ENCODE results near the gene TNFRSF19.
A peak's percentile ranks its signal among the peaks of the same experiment; 100 is the strongest.
"Not testable (repeated sequence)": the region's sequence is repeated elsewhere in the genome, so short reads cannot be mapped to it uniquely, and the experiment has no call there.

Gene TNFRSF19

DNA sequence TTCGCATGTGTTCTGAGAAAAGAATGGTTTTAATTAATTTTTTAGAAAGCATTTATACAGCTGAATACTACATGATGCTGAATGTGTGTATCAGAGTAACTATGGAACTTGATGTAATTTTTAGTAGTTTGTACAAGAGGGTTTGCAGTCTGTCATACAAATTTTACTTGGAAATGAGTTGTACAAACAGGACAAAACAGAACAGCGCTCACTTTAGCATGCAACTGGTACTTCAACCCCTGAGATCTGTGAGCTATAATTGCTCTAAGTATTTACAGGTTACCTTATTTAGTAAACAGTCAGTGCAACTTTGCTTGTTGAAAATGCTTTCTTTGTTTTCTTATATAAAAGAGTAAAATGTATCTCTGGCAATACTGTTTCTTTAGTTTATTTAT, 706 bp downstream of the TNFRSF19 start:
- DNase-seq (ENCODE audit: low read depth in 2 of 2): no peak

DNA sequence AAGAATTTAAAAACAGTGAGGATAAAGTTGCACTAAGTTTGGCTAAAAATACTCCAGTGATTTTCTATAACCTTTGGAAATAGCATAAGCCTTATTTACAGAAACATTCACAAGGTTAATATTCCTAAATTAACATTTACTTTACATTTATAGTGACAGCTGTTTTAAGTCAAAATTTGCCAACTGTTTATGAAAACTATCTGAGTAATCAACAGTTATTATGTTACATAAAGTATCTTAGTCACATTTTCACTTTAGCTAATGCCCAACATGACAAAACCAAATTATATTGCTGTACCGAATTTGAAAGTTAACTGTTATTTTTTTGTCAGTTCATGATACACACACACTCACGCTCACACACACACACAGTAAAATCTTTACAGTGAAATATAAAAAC, 1.2 kb downstream of the TNFRSF19 start:
- DNase-seq (ENCODE audit: low read depth in 2 of 2): no peak

DNA sequence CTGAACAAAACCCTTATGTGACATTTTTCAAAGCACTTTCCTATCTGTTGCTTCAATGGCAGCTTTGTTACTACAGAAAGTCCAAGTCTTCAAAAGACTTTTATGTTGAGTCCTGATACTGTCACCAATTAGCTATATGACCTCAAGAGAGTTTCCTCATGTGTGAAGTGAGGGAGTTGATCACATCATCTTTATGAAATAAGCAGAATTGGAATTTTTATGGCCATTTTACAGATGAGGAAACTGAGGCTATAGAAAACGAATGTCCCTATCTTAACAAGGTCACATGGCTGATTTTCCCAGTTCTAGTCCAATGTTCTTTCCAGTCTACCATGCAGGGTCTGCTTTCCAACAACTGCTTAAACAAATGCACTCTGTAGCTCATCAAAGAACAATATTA, 2.6 kb downstream of the TNFRSF19 start:
- no peak for DNase-seq (ENCODE audit: low read depth in 2 of 2)

DNA sequence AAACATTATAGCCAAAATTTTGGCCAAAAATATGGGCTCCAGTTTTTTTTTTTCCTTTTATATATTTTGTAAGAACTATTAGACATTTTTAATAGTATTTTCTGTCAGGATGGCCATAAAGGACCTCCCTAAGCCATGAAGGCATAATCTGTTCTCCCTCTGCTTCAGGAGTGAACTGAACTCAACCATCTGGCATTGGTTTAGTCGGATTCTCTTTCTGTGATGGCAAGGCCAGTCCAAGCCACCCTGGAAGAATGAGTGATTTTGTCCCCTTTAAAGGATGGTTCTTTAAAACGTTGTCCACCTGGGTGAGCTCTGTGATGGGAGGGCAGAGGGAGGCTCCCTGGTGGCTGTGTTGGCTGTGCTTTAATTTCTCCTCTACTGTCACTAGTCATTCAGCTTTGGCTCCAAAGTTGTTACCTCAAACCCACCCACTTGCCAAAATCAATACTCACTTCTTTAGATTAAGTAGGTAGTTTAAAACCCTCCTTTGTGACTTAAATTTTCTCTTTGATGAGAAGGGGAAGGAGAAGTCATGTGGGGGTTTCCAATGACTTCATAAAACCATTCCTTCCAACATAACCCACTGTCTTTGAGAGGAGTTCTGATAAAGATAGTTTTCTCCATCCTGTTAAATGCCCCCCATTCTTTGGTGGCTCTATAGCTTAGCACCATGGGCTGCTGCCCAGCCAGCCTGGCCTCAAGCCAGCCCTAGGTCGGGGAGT, 4.4 kb downstream of the TNFRSF19 start:
- DNase-seq (ENCODE audit: low read depth in 2 of 2): no peak

DNA sequence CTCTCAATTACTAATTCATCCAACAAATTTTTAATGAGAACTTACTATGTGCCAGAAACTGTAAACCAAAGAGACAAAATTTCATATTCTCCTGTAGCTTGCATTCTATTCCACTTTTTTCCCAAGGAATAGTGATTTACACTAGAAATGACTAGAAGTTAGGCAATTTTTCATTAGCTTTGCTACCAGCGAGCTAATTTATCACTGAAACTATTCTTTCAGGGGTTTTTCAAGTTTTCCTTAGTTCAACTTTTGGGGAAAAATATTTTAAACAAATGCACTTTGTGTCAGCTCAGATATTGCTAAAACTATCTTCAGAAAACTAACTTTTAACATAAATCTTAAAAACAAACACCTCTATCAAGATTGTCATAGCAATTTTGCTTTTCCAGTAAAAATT, 5.4 kb downstream of the TNFRSF19 start:
- DNase-seq (ENCODE audit: low read depth in 2 of 2): no peak

DNA sequence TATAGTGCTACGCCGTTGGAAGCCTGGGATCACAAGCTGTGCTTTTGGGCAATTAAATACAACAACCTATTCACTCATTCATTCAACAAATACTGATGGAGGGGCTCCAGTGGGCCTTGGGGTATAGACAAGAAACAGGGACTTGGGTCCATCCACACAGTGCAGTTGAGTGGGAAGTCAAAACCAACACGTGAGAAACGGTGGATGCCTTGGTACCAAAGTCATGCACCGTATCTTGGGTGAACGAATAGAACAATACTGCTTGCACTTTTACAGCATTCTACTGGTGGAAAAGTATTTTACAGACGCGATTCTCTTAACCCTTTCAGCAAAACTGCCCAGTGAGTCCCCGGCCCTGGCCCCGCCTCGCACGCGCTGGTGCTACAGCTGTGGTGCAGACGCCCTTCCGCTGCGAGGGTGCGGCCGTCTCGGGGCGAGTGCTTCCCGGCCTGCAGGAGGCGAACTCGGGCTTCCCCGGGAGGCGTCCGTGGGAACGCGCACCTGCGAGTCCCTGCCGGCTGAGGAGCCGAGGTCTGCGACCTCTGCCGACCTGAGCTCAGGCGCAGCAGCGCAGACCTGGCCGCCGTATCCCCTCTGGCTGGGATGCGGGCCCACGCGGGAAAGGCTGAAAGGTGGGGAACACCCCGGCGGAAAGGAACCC, 8.3 kb downstream of the TNFRSF19 start:
- DNase-seq (ENCODE audit: low read depth in 2 of 2): peak; percentile 53 to 68

DNA sequence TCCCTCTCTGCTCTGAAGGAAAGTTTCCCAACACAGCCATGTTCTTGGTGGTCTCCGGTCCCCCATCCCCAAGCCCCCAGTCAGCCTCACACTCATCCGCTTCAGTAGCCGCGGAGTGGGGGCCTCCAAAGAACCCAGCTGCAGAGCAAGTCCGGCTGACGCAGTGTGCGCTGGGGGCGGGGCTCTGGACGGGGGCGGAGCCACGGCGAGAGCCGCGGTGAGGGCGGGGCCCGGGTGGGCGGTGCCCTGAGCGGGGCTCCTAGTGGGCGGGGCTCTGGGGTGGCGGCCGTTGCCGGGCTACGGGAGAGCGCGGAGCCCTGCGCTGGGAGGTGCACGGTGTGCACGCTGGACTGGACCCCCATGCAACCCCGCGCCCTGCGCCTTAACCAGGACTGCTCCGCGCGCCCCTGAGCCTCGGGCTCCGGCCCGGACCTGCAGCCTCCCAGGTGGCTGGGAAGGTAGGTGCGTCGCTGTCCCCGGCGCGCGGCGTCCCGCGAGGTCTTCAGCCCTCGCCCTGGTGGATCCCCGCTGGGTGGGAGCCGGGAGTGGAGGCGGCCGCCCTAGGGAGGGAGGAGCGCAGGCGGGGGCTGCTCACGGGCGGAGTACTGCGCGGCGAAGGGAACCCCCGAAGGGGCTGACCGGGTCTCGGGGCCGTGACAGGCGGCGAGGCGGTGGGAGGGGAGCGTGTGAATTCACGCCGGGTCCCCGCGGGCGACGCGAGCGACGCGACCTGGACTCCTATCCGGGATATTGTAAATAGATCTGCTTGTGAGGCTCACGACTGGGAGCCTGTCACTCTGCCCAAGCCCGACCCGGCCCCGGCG, 9.1 kb downstream of the TNFRSF19 start:
- peak; percentile 90 to 91 for DNase-seq (ENCODE audit: low read depth in 2 of 2)

DNA sequence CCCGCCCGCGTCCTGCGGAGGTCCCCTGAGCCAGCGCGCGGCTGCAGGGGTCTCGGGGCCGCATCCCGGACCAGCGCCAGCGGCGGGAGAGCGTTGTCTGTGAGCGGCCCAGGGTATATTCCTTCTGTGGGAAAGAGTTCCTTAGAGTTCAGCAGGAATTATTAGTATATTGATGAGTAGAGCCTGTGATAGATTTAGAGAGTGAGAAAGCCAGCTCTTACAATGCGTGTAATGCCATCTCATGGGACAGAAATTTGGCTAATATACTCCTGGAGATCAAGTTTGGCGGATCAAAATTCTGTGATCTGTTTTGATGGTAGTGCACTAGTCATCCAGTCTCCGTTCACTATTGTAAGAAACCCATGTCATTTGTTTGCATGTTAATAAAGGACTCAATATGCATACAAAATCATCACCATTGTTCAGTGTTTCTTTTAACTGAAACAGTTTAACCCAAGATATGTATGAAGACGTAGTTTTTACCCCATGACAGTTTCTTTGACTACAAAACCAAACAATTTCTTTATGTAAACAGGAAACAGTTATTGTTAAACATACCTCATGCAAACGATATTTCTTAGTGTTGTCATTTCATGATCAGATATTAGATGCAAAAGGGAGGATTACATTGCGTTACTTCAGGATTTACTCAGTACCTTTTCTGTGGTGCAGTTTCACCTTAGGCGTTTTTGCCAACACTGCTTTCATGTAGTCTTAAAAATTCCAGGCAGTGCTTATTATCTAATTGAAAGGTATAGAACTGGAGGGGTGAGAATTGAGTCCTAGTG, 9.9 kb downstream of the TNFRSF19 start:
- DNase-seq (ENCODE audit: low read depth in 2 of 2): no peak

DNA sequence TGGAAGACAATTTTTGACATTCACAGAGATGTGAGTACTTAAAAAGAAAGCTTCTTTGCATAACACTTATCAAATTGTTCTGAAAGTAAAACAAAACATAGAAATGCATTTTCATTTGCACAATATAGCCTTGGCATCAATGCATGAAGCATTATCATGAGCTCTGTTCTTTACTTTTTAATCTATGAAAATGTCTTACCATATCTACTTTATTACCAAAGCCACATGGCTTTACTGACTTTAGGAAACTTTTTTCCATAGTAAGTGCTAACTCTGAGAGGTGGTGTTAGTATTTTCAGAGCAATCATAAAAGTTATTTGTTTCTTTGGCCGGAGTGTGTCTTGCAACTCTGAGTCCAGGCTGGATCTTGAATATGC, 10.5 kb downstream of the TNFRSF19 start:
- DNase-seq (ENCODE audit: low read depth in 2 of 2): no peak

DNA sequence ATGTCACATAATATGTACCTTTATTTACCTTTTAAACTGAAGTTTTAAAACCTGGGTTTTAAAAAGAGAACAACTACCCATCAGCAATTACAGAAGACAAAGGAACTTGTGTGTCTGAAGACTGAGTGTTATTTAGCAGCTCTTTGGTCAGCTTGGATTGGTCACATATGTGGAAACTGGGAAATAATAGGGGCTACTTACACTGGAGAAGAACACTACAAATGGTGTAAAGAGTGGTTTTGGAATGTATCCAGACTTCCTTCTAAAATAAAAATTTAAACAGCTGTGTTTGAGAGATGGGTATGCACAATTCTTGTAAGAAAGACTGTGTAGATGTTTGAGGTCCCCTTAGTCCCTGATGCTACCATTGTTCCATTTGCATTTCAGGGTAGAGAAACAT, 13.3 kb downstream of the TNFRSF19 start:
- DNase-seq (ENCODE audit: low read depth in 2 of 2): no peak

DNA sequence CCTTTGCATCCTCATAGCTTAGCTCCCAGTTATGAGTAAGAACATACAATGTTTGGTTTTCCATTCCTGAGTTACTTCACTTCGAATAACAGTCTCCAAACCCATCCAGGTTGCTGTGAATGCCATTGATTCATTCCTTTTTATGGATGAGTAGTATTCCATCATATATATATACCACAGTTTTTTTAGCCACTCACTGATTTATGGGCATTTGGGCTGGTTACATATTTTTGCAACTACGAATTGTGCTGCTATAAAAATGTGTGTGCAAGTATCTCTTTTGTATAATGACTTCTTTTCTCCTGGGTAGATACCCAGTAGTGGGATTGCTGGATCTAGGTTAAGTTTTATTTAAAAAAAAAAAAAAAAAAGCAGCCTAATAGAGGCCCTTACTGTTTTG, 14.1 kb downstream of the TNFRSF19 start:
- DNase-seq (ENCODE audit: low read depth in 2 of 2): no peak

DNA sequence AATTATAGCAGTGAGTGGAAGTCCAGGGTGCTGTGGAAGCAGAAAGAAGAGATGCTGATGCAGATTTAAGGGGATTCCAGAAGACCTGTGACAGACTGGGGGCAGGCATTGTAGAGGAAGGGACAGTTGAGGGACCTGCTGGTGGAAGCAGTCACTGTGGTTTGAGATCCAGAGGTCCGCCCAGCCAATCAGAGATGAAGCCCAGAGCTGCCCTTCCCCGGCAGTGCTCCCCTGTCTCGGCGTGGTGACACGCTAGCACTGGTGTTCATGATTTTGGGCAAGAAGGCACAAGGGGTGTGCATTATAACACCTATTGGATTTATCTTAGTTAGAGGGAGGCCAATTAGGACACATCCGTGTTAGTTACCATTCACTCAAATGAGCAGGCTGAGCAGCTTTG, 16.1 kb downstream of the TNFRSF19 start:
- no peak for DNase-seq (ENCODE audit: low read depth in 2 of 2)

DNA sequence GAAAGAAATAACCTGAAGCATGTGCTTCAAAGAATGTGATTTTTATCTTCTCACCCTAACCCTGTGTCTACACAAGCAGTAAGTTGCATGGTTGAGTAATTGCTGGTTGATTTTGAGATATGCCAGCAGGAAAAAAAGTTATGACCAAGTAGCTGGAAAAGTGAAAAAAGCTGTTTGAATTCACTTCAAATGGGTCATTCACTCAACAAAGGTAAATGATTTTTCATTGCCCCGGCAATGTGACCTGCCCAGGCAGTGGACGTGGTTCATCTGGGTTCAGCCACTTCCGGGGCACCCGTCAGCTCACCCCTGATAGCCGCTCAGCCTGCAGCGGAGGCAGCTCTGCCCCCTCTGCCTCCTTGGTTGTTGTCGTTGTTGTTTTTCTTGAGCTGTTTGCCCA, 18.5 kb downstream of the TNFRSF19 start:
- no peak for DNase-seq (ENCODE audit: low read depth in 2 of 2)

DNA sequence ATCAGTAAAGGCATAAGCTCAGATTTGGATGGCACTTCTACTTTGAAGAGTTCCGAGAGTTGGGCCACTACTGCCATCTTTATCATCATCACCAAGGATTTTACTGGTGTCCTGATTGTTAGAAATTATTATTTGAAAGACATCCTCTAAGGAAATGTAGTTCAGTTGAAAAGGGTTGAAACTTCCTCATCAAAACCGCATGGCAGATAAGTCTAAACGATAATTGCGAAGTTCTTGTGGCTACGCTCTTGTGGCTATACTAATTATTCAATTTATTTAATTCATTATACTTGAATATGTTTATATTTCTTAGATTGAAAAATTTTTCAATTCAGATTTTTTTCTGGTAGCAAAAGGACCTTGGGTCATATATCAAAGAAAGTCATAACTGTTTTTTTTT, 22.4 kb downstream of the TNFRSF19 start:
- no peak for DNase-seq (ENCODE audit: low read depth in 2 of 2)

DNA sequence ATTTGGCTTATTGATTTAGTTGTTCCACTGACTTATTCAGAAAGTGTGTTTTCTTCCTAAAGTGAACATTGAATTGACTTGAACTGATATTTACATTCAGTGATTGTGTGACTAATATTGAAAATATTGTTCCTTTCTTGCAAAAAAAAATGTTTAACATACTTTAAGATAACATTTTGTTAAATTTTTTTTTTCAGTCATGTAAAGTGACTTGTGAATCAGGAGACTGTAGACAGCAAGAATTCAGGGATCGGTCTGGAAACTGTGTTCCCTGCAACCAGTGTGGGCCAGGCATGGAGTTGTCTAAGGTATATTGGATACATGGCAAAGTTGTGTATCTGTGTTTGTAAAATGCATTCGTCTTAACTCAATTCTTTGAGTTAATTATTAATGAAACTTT, 22.9 kb downstream of the TNFRSF19 start:
- no peak for DNase-seq (ENCODE audit: low read depth in 2 of 2)

DNA sequence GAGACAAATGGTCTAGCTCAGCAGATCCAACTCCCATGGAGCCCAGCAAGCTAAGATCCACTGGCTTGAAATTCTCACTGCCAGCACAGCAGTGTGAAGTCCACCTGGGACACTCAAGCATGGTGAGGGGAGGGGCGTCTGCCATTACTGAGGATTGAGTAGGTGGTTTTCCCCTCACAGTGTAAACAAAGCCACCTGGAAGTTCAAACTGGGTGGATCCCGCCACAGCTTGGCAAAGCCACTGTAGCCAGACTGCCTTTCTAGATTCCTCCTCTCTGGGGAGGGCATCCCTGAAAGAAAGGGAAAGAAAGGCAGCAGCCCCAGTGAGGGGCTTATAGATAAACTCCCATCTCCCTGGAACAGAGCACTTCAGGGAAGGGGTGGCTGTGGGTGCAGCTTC, 24.1 kb downstream of the TNFRSF19 start:
- DNase-seq (ENCODE audit: low read depth in 2 of 2): not testable (repeated sequence)

DNA sequence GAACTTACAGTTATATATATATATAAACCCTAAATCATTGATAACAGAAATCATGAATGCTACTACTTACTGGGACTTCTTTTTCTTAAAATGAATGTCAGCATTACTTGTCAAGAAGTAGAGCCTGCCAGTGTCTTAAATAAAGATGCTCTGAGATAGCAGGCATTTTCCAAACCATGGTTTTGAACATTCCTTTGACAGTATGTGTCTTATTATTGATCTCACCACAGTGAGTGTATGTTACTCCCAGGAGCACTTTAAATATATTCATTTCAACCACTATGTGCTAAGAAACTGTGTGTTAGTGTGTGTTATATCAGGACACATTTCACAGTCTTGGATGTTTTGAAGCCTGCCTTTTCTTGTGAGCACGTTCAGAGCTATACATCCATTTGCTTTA, 28.2 kb downstream of the TNFRSF19 start:
- no peak for DNase-seq (ENCODE audit: low read depth in 2 of 2)

DNA sequence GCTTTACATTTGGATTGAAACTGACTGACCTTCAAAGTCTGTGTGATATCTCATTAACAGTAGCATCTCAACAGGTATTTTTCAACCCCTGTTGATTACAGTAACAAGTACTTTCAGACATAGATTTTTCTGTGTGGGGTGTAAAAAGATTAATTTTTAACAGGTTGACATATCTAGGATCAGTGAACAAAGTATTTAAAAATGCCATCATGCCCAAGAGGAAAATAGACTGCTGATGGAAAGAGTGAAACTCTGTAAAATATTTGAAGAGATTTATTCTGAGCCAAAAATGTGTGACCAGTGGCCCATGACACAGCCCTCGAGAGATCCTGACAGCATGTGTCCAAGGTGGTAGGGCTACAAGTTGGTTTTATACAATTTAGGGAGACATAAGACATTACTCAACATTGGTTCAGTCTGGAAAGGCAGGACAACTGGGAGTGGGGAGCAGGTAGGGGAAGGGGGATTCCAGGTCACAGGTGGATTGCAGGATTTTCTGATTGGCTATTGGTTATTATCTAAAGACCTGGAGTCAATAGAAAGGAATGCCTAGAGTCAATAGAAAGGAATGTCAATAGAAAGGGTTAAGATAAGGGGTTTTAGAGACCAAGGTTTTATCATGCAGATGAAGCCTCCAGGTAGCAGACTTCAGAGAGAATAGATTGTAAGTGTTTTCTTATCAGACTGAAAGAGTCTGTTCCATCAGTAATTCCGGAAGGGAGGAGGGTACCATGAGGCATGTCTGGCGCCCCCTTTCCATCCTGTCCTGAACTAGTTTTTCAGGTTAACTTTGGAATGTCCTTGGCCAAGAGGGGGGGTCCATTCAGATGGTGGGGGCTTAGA, 29.1 kb downstream of the TNFRSF19 start:
- DNase-seq (ENCODE audit: low read depth in 2 of 2): no peak

DNA sequence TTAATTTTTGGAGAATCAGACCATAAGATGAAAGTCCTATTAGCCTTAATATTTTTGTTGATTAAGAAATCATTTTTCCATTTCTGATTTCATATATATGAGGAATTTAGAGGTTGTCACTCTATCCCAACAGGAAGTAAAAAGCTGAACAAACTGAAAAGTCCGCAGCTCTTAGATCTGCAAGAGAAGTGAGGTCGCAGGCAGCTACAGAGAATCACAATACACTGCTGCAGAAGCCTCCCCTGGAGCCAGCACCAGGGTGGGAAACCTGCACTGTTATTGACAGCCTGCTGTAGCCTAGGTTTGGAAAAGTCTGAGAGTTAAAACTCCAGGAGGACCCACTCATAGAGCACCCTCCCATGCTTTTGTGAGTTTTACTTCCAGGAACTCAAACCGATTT, 29.9 kb downstream of the TNFRSF19 start:
- no peak for DNase-seq (ENCODE audit: low read depth in 2 of 2)

DNA sequence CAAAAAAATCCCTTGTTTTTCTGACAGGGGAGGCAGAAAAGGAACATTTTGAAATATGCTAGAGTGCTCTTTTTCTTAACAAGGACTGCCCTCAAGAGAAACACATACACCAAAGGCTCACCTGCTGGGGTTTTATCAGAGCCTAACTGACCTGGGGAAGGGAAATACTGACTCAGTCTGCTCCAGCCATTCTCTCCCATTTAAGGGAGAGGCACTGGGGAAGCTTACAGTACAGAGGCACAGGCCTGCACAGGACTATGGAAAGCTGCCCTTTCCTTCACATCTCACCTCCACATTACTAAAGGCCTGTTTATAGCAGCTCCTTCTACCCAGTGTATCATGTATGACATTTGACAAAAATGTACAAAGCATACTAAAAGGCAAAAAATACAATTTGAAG, 30.3 kb downstream of the TNFRSF19 start:
- DNase-seq (ENCODE audit: low read depth in 2 of 2): no peak

DNA sequence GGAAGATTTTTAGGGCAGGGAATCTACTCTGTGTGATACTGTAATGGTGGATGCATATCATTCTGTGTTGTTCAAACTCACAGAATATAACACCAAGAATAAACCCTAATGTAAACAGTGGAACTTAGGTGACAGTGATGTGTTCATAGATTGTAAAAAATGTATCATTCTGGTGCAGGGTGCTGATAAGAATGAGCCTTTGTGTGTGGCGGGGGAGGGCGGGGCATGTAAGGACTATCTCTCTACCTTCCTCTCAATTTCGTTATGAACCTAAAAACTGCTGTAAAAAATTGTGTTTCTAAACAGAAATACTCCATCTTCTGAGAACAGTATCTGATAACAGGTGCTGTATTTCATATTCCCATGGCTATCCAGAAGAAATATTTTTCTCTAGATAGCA, 35.6 kb downstream of the TNFRSF19 start:
- no peak for DNase-seq (ENCODE audit: low read depth in 2 of 2)
